ENCODE data around the gene PLEKHG1.

- TF ChIP-seq EZH2phosphoT487 (conservative IDR thresholded peaks at IDR 0.05; ENCODE audit: low read length) (no peak), CTCF (IDR thresholded peaks at IDR 0.05; ENCODE audit: insufficient read depth, low read length, poor library complexity, severe bottlenecking) (no peak)
Measured at GRCh38 chr6:150603176-150603575, 3.5 kb downstream of the PLEKHG1 start.
